Lung (tissue), 12 donors: Measurements from ENCODE around the gene SND1. TPM values are rescaled to one million over a fixed set of nuclear protein-coding genes. Genes with fewer than 3 reads are reported as not detected.

Experiments
- ATAC-seq: fragments of 200-7000 bp; cut with Tn5 transposase; one replicate; pipeline ENCODE4 v1.9.1; 2020; ENCODE audit warnings: moderate number of reproducible peaks; ENCODE audit not compliant: insufficient read depth, low FRiP score
- DNase-seq, 3 donors: peaks; one replicate each; pipeline ENCODE4 v3.0.0-alpha.2; 2013 to 2017
- H3K27ac ChIP-seq, 2 donors: one replicate each; pipeline ENCODE4 v1.5.1; 2013; ENCODE audit warnings: mild to moderate bottlenecking in 2 of 2, moderate library complexity in 2 of 2, control low read depth in 1 of 2, inconsistent platforms in 1 of 2, low read depth in 1 of 2, low read length in 1 of 2
- H3K27me3 ChIP-seq, 3 donors: one replicate each; pipeline ENCODE4 v1.5.1; 2013; ENCODE audit warnings: low read length in 2 of 3; ENCODE audit not compliant: control insufficient read depth in 3 of 3, insufficient read depth in 3 of 3
- H3K36me3 ChIP-seq, 4 donors: one replicate each; pipeline ENCODE4 v1.5.1; 2013; ENCODE audit warnings: low read length in 4 of 4, mild to moderate bottlenecking in 1 of 4, moderate library complexity in 1 of 4; ENCODE audit not compliant: control insufficient read depth in 4 of 4, insufficient read depth in 4 of 4
- H3K4me1 ChIP-seq, 5 donors: one replicate each; pipeline ENCODE4 v1.5.1; 2013; ENCODE audit warnings: low read length in 5 of 5, mild to moderate bottlenecking in 2 of 5, moderate library complexity in 1 of 5; ENCODE audit not compliant: control insufficient read depth in 5 of 5, insufficient read depth in 5 of 5
- H3K4me3 ChIP-seq: one replicate; pipeline ENCODE4 v1.5.1; 2013; ENCODE audit warnings: mild to moderate bottlenecking, control low read depth, moderate library complexity
- H3K9ac ChIP-seq, 2 donors: one replicate each; pipeline ENCODE4 v1.5.1; 2013; ENCODE audit warnings: low read length in 2 of 2, control low read depth in 1 of 2; ENCODE audit not compliant: insufficient read depth in 1 of 2
- H3K9me3 ChIP-seq, 4 donors: one replicate each; pipeline ENCODE4 v1.5.1; 2013; ENCODE audit warnings: low read length in 3 of 4, mild to moderate bottlenecking in 1 of 4, moderate library complexity in 1 of 4; ENCODE audit not compliant: control insufficient read depth in 4 of 4, insufficient read depth in 3 of 4
- WGBS, 2 donors: extraction: QIAGEN DNeasy Blood & Tissue Kit; methylation state at CpG; one replicate each; pipeline ENCODE4 v1.1.7; 2013; 5-methylcytosine and 5-hydroxymethylcytosine counted together
- polyA plus RNA-seq, 2 donors: library from polyadenylated mRNA; stranded (reverse); fragments of 200-250 nt; gene quantifications; one replicate each; pipeline ENCODE4 v1.2.1, GENCODE V29; 2013
- total RNA-seq, 2 donors: library from RNA; depleted of rRNA in 1 of 2; stranded (reverse); fragments of >200 nt in 1 of 2; gene quantifications; one replicate each; pipeline ENCODE4 v1.2.1, GENCODE V29; 2014 to 2021
- TF ChIP-seq, protein P1 (sequence below): IDR thresholded peaks from 2 replicates; pipeline ENCODE4 v1.5.1; 2012; ENCODE audit warnings: mild to moderate bottlenecking; ENCODE audit errors: control extremely low read depth, extremely low read depth
- donor health status: control.
- donor health status: control.
- donor health status: Bipolar disorder and iron deficiency.
- donor health status: healthy.
- donor health status: DM: yes; HTN: yes; CAD: no.

The SND1 gene
- total and polyA plus RNA-seq, 4 donors, result 94.5 to 210 (median 137) TPM

DNA sequence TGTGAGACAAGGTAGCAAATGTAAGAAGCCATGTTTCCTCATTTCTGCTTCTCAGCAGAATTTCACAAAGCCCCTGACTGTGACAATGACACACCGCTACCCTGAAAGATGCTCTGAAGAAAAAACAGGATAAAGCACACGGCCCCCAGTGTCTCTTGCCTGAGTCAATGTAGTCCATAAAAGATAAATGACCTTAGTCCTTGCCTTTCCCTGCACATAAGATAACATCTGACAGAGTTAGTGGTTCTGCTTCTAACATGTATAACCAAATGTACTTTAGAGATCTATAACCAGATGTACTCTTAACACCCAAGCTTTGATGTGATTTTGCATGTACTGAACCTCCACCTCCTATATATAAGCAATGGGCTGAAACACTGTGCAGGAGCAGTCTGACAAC, 3.0 kb upstream of the SND1 start:
- H3K4me1 ChIP-seq, result peaks cover 2 to 24% (median 8%) of the 10 kb centered on the region in 5 donors
- no peak for ATAC-seq
- TF ChIP-seq, protein P1, sequence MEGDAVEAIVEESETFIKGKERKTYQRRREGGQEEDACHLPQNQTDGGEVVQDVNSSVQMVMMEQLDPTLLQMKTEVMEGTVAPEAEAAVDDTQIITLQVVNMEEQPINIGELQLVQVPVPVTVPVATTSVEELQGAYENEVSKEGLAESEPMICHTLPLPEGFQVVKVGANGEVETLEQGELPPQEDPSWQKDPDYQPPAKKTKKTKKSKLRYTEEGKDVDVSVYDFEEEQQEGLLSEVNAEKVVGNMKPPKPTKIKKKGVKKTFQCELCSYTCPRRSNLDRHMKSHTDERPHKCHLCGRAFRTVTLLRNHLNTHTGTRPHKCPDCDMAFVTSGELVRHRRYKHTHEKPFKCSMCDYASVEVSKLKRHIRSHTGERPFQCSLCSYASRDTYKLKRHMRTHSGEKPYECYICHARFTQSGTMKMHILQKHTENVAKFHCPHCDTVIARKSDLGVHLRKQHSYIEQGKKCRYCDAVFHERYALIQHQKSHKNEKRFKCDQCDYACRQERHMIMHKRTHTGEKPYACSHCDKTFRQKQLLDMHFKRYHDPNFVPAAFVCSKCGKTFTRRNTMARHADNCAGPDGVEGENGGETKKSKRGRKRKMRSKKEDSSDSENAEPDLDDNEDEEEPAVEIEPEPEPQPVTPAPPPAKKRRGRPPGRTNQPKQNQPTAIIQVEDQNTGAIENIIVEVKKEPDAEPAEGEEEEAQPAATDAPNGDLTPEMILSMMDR, result no peak
- H3K9ac ChIP-seq, result no peak overlapping the region
- H3K4me3 ChIP-seq, result no peak overlapping the region
- DNase-seq, result no peak
- WGBS, 2 donors, result 79 to 80% methylated on average over 2 of the region's 2 CpGs
- no peaks in the 10 kb centered on the region for H3K27me3 ChIP-seq
- no peak overlapping the region for H3K27ac ChIP-seq
- no peaks in the 10 kb centered on the region for H3K9me3 ChIP-seq
- peaks cover 0 to under 1% (median 0%) of the 10 kb centered on the region in 4 donors for H3K36me3 ChIP-seq

DNA sequence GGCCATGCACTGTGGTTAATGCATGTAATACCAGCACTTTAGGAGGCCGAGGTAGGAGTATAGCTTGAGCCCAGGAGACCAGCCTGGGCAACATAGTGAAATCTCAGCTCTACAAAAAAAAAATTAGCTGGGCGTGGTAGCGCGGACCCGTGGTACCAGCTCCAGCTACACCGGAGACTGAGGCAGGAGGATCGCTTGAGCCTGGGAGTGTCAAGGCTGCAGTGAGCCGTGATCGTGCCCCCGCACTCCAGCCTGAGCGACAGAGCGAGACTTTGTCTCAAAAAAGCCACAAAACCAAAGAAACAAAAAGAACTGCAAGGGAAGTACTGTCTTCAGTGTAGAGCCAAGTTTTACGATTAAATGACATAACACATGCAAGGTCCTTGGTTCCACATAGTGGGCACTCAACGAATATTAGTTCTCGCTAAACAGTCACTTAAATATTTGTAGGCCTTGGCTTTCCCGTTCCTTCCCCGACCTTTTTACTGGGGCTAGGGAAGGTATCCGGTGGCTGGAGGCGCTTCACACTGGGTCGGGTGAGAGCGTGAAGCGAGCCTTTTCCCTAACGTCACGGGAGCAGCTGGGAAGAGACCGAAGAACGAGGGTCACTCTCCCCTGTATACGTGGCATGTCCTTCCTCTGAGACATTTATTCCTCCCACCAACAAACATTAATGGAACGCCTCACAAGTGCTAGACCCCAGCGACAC, 993 bp upstream of the SND1 start:
- H3K36me3 ChIP-seq, result peaks cover 0 to 4% (median 0%) of the 10 kb centered on the region in 4 donors
- H3K4me1 ChIP-seq, result peaks cover 2 to 31% (median 15%) of the 10 kb centered on the region in 5 donors
- ATAC-seq, result no peak
- WGBS, 2 donors, result 44 to 47% methylated on average over 29 of the region's 29 CpGs
- H3K27me3 ChIP-seq, result no peaks in the 10 kb centered on the region
- peak overlapping the region; percentile 53 for H3K4me3 ChIP-seq
- TF ChIP-seq, protein P1, result no peak
- peak in 2 of 3 donors; percentile 71 to 82 for DNase-seq
- H3K9ac ChIP-seq, result peak overlapping the region; percentile 97 to 98
- peak overlapping the region; percentile 96 for H3K27ac ChIP-seq
- H3K9me3 ChIP-seq, result no peaks in the 10 kb centered on the region

DNA sequence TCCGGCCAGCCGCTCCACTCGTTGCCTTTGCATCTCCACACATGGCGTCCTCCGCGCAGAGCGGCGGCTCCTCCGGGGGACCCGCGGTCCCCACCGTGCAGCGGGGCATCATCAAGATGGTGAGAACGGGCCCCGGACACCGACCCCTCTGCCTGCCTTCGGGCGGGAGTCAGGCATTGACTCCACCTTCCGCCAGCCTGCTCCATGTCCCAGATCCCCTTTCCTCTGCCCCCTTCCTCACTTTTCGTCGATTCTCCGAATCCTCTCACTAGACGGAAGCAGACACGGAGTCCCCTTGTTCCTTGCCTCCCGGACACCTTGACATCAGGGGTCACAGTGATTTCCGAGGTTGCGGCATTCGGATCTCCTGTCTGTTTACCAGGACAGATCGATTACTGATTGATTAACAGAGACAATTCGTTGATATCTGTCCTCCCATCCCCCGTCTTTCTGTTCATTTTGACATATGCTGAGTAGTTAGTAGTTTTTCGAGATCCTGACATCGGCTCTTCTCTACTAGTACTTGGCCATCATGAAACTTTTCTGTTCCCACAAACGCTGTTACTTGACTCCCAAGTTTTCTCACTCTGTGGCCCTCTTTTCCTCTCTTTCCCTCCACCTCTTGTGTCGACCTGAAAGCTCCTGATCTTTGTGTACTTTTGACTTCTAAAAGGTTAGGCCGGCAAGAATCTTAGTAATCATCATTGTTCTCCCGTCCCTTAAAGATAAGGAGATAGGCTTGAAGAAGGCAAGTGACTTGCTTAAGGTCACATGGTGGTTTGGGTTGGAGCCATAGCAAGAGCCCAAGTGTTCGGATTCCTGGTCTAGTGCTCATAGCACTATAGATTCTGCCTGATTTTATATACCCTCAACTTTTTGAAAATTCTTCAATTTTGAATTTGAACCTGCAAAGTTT, 597 bp downstream of the SND1 start:
- TF ChIP-seq, protein P1, result no peak
- Histone ChIP-seq H3K4me3 (peak overlapping the region; percentile 89), H3K9ac (peak overlapping the region; percentile 91 to 97), H3K27ac (peak overlapping the region; percentile 63 to 92), H3K27me3 (no peaks in the 10 kb centered on the region), H3K4me1 (peaks cover 3 to 31% (median 15%) of the 10 kb centered on the region in 5 donors), H3K9me3 (no peaks in the 10 kb centered on the region), H3K36me3 (peaks cover 0 to 4% (median 1%) of the 10 kb centered on the region in 4 donors)
- 1 to 2% methylated on average over 37 to 38 of the region's 38 CpGs for WGBS, 2 donors
- DNase-seq, result peak in 1 of 3 donors; percentile 35
- ATAC-seq, result peak; percentile 12
